HCT116 (cell line): ENCODE data around the gene ADIPOR2. TPM values are rescaled to one million over a fixed set of nuclear protein-coding genes. Genes with fewer than 3 reads are reported as not detected.

Experiments
- ATAC-seq: fragments of 200-7000 bp; cut with Tn5 transposase; 2 replicates; pipeline ENCODE4 v1.9.1; 2020; ENCODE audit warnings: mild to moderate bottlenecking, moderate library complexity
- BruUV-seq: library from RNA; stranded (reverse); fragments of 400-500 nt; replicated peaks from 2 replicates; lab custom pipeline; 2021; lab: Mats Ljungman, UMichigan
- CTCF ChIA-PET: fragments of 300-600 bp; sonication (Branson Sonifier 250); formaldehyde crosslinking; loops from one replicate; lab custom pipeline; 2021; ENCODE audit warnings: antibody characterized with exemption; lab: Charles Lee
- POLR2A ChIA-PET: fragments of 300-600, 350-600 bp; sonication (Branson Sonifier 250); formaldehyde crosslinking; loops from one replicate; lab custom pipeline; 2021; ENCODE audit warnings: antibody characterized with exemption; lab: Charles Lee
- RAD21 ChIA-PET, 2 experiments: fragments of 300-600 bp; sonication (Branson Sonifier 250); formaldehyde crosslinking; loops; one replicate each; lab custom pipeline; 2023; ENCODE audit warnings: low total read pairs in 2 of 2; ENCODE audit not compliant: uncharacterized antibody in 2 of 2, unreplicated experiment in 2 of 2, low non-redundant PET in 1 of 2; lab: Charles Lee
- DNase-seq: peaks from one replicate; pipeline ENCODE4 v3.0.0-alpha.2; 2010; ENCODE audit warnings: low read depth, low spot score
- H2AFZ ChIP-seq: fragments of 200-600 bp; shearing (Covaris generic), sonication (generic); 2 replicates; pipeline ENCODE4 v1.6.1; 2017; ENCODE audit warnings: low read depth, mixed run types, mixed read lengths, antibody characterized with exemption, low read length; ENCODE audit not compliant: poor library complexity, severe bottlenecking
- H3K27ac ChIP-seq: 2 replicates; pipeline ENCODE4 v1.5.1; 2012; ENCODE audit warnings: low read depth, low read length
- H3K27me3 ChIP-seq: fragments of 200-600 bp; sonication (generic); 2 replicates; pipeline ENCODE4 v1.6.1; 2016; ENCODE audit warnings: mixed run types, low read length, mixed read lengths; ENCODE audit not compliant: insufficient read depth
- H3K36me3 ChIP-seq, 2 experiments: fragments of 200-500 bp in 1 of 2; fragments of 200-600 bp in 1 of 2; sonication (Bioruptor generic) in 1 of 2; sonication (generic) in 1 of 2; 2 replicates each; pipeline versions ENCODE4 v1.5.1 to v1.6.1; 2014 to 2016; ENCODE audit warnings: low read length in 2 of 2, inconsistent platforms in 1 of 2, mixed read lengths in 1 of 2, mixed run types in 1 of 2; ENCODE audit not compliant: insufficient read depth in 2 of 2, control insufficient read depth in 1 of 2
- H3K4me1 ChIP-seq, 2 experiments: fragments of 200-600 bp in 1 of 2; sonication (generic) in 1 of 2; 2 replicates each; pipeline versions ENCODE4 v1.5.1 to v1.6.1; 2012 to 2017; ENCODE audit warnings: low read length in 2 of 2, inconsistent platforms in 1 of 2, mild to moderate bottlenecking in 1 of 2, mixed read lengths in 1 of 2, mixed run types in 1 of 2, moderate library complexity in 1 of 2; ENCODE audit not compliant: insufficient read depth in 2 of 2, control insufficient read depth in 1 of 2
- H3K4me2 ChIP-seq: fragments of 200-600 bp; sonication (generic); 2 replicates; pipeline ENCODE4 v1.6.1; 2017; ENCODE audit warnings: mixed run types, low read length, mixed read lengths
- H3K4me3 ChIP-seq, 2 experiments: fragments of 200-600 bp in 1 of 2; sonication (generic) in 1 of 2; replicated peaks in 1 of 2; 2 replicates each; pipeline ENCODE4 v1.5.1; 2011 to 2016; ENCODE audit warnings: low read length in 2 of 2, control low read depth in 1 of 2, low read depth in 1 of 2, mild to moderate bottlenecking in 1 of 2, mixed read lengths in 1 of 2, mixed run types in 1 of 2
- H3K79me2 ChIP-seq: fragments of 200-600 bp; sonication (generic); 2 replicates; pipeline ENCODE4 v1.6.1; 2017; ENCODE audit warnings: mild to moderate bottlenecking, mixed run types, low read length, moderate library complexity, mixed read lengths; ENCODE audit not compliant: insufficient read depth
- H3K9ac ChIP-seq: fragments of 200-600 bp; sonication (generic); 2 replicates; pipeline ENCODE4 v1.6.1; 2016; ENCODE audit warnings: low read length, mixed read lengths
- H3K9me2 ChIP-seq: fragments of 200-600 bp; sonication (generic), shearing (Covaris generic); 2 replicates; pipeline ENCODE4 v1.6.1; 2017; ENCODE audit warnings: mixed run types, mild to moderate bottlenecking, moderate library complexity; ENCODE audit not compliant: insufficient read depth
- H3K9me3 ChIP-seq, 2 experiments: fragments of 200-500 bp in 1 of 2; fragments of 200-600 bp in 1 of 2; sonication (Bioruptor generic) in 1 of 2; sonication (generic) in 1 of 2; 2 replicates each; pipeline ENCODE4 v1.6.1; 2014 to 2017; ENCODE audit warnings: low read length in 2 of 2, mixed read lengths in 2 of 2, inconsistent platforms in 1 of 2, low read depth in 1 of 2, mild to moderate bottlenecking in 1 of 2, mixed run types in 1 of 2, moderate library complexity in 1 of 2; ENCODE audit not compliant: control insufficient read depth in 1 of 2, insufficient read depth in 1 of 2
- H4K20me1 ChIP-seq: fragments of 200-600 bp; sonication (generic), shearing (Covaris generic); 2 replicates; pipeline ENCODE4 v1.6.1; 2017; ENCODE audit warnings: mixed run types, mild to moderate bottlenecking, moderate library complexity; ENCODE audit not compliant: insufficient read depth
- CBX3 ChIP-seq: IDR thresholded peaks from 2 replicates; pipeline ENCODE4 v1.6.1; 2012; ENCODE audit warnings: low read depth
- CEBPB ChIP-seq: IDR thresholded peaks from 2 replicates; pipeline ENCODE4 v1.6.1; 2012; ENCODE audit warnings: low read depth
- EZH2 ChIP-seq: fragments of 200-600 bp; sonication (generic); IDR thresholded peaks from 2 replicates; pipeline ENCODE4 v1.6.1; 2017; ENCODE audit warnings: antibody characterized with exemption, mixed run types
- EZH2phosphoT487 ChIP-seq: fragments of 200-600 bp; IDR thresholded peaks from 2 replicates; pipeline ENCODE4 v1.6.1; 2018; ENCODE audit warnings: antibody characterized with exemption, borderline replicate concordance
- JUND ChIP-seq: IDR thresholded peaks from 2 replicates; pipeline ENCODE4 v1.6.1; 2012
- POLR2A ChIP-seq: IDR thresholded peaks from 2 replicates; pipeline ENCODE4 v1.7.0; 2011; ENCODE audit warnings: borderline replicate concordance; ENCODE audit not compliant: insufficient read depth, insufficient read length; ENCODE audit errors: extremely low read depth
- SP1 ChIP-seq: IDR thresholded peaks from 2 replicates; pipeline ENCODE4 v1.6.1; 2012; ENCODE audit warnings: low read depth
- SRF ChIP-seq: IDR thresholded peaks from 2 replicates; pipeline ENCODE4 v1.6.1; 2012; ENCODE audit warnings: low read depth
- TCF7L2 ChIP-seq: IDR thresholded peaks from 2 replicates; pipeline ENCODE4 v1.7.0; 2011; ENCODE audit warnings: borderline replicate concordance, inconsistent platforms; ENCODE audit not compliant: insufficient read depth, insufficient read length; ENCODE audit errors: extremely low read depth
- YY1 ChIP-seq: IDR thresholded peaks from 2 replicates; pipeline ENCODE4 v1.6.1; 2011; ENCODE audit warnings: low read length, low read depth, moderate library complexity, mild to moderate bottlenecking; ENCODE audit not compliant: insufficient replicate concordance; ENCODE audit errors: extremely low read depth
- ZNF274 ChIP-seq: fragments of 200-500 bp; sonication (Bioruptor generic); IDR thresholded peaks from 2 replicates; pipeline ENCODE4 v1.6.1; 2014; ENCODE audit warnings: mild to moderate bottlenecking, low read depth, low read length, inconsistent platforms
- intact Hi-C: fragments of 100-400 bp; cut with micrococcal nuclease; formaldehyde crosslinking; loops from 2 replicates; pipeline ENCODE4 v1.10.0; 2022
- total RNA-seq: library from RNA; stranded (reverse); gene quantifications from one replicate; pipeline ENCODE4 v1.2.1, GENCODE V29; 2021; ENCODE audit not compliant: unreplicated experiment
- TF ChIP-seq, protein P1 (sequence below), 3 experiments: fragments of 200-600 bp in 1 of 3; sonication (generic) in 1 of 3; IDR thresholded peaks in 2 of 3; conservative IDR thresholded peaks in 1 of 3; 2 replicates each; pipeline ENCODE4 v1.5.1; 2012 to 2017; ENCODE audit warnings: low read depth in 2 of 3, low read length in 2 of 3, antibody characterized with exemption in 1 of 3, borderline replicate concordance in 1 of 3, control low read depth in 1 of 3, mild to moderate bottlenecking in 1 of 3, mixed read lengths in 1 of 3, mixed run types in 1 of 3, moderate library complexity in 1 of 3; ENCODE audit not compliant: insufficient read depth in 1 of 3
- TF ChIP-seq, protein P2 (sequence below): IDR thresholded peaks from 2 replicates; pipeline ENCODE4 v1.6.1; 2012

The ADIPOR2 gene
- total RNA-seq, 1 experiment from 2014 or later = 69.9 TPM

DNA sequence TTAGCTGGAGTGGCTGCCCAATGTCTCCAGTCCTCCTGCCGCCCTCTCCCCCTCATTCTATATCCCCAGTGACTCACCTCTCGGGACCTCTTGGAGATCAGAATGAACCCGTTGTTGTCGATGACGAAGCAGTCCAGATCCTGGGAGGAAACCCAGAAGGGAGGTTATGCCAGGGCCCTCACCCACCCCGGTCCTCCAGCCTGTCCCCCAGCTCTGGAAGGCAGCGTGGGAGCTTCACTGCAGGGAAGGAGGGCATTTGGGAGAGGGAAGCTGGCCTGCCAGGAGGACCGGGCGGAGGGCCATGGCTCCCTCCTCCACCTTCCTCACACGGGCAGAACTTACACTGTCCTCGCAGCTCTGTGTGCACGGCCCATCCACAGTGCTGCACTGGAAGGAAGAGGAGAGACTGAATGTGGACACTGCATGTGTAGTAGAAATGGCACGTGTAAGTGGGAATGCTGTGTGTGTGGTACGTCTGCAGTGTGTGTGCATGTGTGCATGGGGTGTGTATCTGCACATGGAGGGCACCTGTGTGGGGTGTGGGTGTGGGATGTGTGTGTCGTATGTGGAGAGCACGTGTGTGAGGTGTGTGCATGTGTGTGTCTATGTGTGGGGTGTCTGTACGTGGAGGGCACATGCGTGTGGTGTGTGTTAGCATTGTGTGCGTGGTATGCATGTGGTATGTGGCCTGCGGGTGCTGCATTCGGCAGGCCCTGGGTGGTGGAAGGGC, 119.5 kb downstream of the ADIPOR2 start (continued):
- TF ChIP-seq EZH2 (no peak), CEBPB (no peak), CBX3 (no peak), POLR2A (no peak), SRF (no peak), ZNF274 (no peak)

DNA sequence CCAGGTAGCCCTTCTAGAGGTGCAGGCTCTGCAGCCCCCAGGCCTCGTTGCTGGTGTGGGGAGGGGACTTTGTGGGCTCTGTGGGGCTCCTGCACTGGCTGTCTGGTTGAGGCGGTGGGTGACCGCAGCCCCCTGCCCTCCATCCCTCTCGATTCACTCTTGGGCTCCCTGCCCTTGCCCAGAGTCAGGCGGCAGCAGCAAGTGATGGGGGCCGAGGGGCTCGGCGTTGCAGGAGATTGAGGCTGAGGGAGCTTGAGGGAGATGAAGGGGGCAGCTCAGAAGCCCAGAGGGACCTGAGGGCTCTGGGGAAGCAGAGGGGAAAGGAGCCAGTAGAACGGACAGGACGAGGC, 120.0 kb downstream of the ADIPOR2 start:
- ChIA-PET POLR2A (no interaction called here), RAD21 (no interaction called here), CTCF (no interaction called here)
- DNase-seq = no peak
- H3K4me1 ChIP-seq = peaks cover 0 to 4% of the 10 kb centered on the region in 2 experiments; a peak in 1 of 4 replicates
- no peak overlapping the region for H3K4me2 ChIP-seq
- no peak overlapping the region for H3K4me3 ChIP-seq
- ATAC-seq = no peak
- intact Hi-C loops = no loop called here
- no peak for TF ChIP-seq JUND
- no peak for TF ChIP-seq TCF7L2
- TF ChIP-seq, protein P1, sequence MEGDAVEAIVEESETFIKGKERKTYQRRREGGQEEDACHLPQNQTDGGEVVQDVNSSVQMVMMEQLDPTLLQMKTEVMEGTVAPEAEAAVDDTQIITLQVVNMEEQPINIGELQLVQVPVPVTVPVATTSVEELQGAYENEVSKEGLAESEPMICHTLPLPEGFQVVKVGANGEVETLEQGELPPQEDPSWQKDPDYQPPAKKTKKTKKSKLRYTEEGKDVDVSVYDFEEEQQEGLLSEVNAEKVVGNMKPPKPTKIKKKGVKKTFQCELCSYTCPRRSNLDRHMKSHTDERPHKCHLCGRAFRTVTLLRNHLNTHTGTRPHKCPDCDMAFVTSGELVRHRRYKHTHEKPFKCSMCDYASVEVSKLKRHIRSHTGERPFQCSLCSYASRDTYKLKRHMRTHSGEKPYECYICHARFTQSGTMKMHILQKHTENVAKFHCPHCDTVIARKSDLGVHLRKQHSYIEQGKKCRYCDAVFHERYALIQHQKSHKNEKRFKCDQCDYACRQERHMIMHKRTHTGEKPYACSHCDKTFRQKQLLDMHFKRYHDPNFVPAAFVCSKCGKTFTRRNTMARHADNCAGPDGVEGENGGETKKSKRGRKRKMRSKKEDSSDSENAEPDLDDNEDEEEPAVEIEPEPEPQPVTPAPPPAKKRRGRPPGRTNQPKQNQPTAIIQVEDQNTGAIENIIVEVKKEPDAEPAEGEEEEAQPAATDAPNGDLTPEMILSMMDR (IDR thresholded peaks at IDR 0.05 in 2 of 3, conservative IDR thresholded peaks at IDR 0.05 in 1 of 3; ENCODE audit: borderline replicate concordance in 1 of 3, insufficient read depth in 1 of 3, low read depth in 2 of 3, low read length in 2 of 3) = no peak
- TF ChIP-seq SP1 = no peak
- TF ChIP-seq YY1 = no peak
- TF ChIP-seq, protein P2, sequence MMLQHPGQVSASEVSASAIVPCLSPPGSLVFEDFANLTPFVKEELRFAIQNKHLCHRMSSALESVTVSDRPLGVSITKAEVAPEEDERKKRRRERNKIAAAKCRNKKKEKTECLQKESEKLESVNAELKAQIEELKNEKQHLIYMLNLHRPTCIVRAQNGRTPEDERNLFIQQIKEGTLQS = no peak
- no peak for TF ChIP-seq CBX3
- TF ChIP-seq EZH2phosphoT487 = no peak
- H3K9ac ChIP-seq = no peak overlapping the region
- H3K27me3 ChIP-seq = no peaks in the 10 kb centered on the region
- H3K9me3 ChIP-seq = no peaks in the 10 kb centered on the region
- no peaks in the 10 kb centered on the region for H3K9me2 ChIP-seq
- no peak overlapping the region for H3K27ac ChIP-seq
- no peaks in the 10 kb centered on the region for H4K20me1 ChIP-seq
- H3K79me2 ChIP-seq = no peaks in the 10 kb centered on the region
- H2AFZ ChIP-seq = no peak overlapping the region
- BruUV-seq = no TSS peak
- H3K36me3 ChIP-seq = no peaks in the 10 kb centered on the region
